SK-N-SH (cell line): ENCODE results near the gene MMP14.

Experiments
- CHD2 ChIP-seq: fragments of 150-350 bp; IDR thresholded peaks from 2 replicates; pipeline ENCODE4 v1.6.1; 2018; ENCODE audit warnings: low read length; ENCODE audit not compliant: partially characterized antibody
- CTCF ChIP-seq: fragments of 200-600 bp; sonication (generic); IDR thresholded peaks from 2 replicates; pipeline ENCODE4 v1.6.1; 2017; ENCODE audit warnings: antibody characterized with exemption, mild to moderate bottlenecking, moderate library complexity
- EP300 ChIP-seq, 2 experiments: IDR thresholded peaks; 2 replicates each; pipeline versions ENCODE4 v1.4.0 to v1.6.1; 2012; ENCODE audit warnings: borderline replicate concordance in 1 of 2, low read depth in 1 of 2, low read length in 1 of 2
- GABPA ChIP-seq: IDR thresholded peaks from 2 replicates; pipeline ENCODE4 v1.4.0; 2012; ENCODE audit warnings: low read depth, mild to moderate bottlenecking
- IRF3 ChIP-seq: fragments of 150-350 bp; IDR thresholded peaks from 2 replicates; pipeline ENCODE4 v1.6.1; 2016; ENCODE audit warnings: mild to moderate bottlenecking, low read depth, low read length
- JUND ChIP-seq: IDR thresholded peaks from 2 replicates; pipeline ENCODE4 v1.4.0; 2012
- POLR2AphosphoS5 ChIP-seq: IDR thresholded peaks from 2 replicates; pipeline ENCODE4 v1.6.1; 2012; ENCODE audit warnings: low read depth, low read length
- RAD21 ChIP-seq: IDR thresholded peaks from 2 replicates; pipeline ENCODE4 v1.6.1; 2012; ENCODE audit warnings: mild to moderate bottlenecking, low read length
- SIN3A ChIP-seq: IDR thresholded peaks from 2 replicates; pipeline ENCODE4 v1.6.1; 2012; ENCODE audit warnings: low read depth, mild to moderate bottlenecking, low read length, moderate library complexity, borderline replicate concordance
- TAF1 ChIP-seq: IDR thresholded peaks from 2 replicates; pipeline ENCODE4 v1.6.1; 2012; ENCODE audit warnings: low read depth, mild to moderate bottlenecking, low read length, moderate library complexity, borderline replicate concordance
- USF1 ChIP-seq: IDR thresholded peaks from 2 replicates; pipeline ENCODE4 v1.4.0; 2012; ENCODE audit warnings: low read depth, borderline replicate concordance
- TF ChIP-seq, protein P1 (sequence below): fragments of 150-350 bp; IDR thresholded peaks from 2 replicates; pipeline ENCODE4 v1.6.1; 2017; ENCODE audit warnings: antibody characterized with exemption, low read length, low read depth, borderline replicate concordance

DNA sequence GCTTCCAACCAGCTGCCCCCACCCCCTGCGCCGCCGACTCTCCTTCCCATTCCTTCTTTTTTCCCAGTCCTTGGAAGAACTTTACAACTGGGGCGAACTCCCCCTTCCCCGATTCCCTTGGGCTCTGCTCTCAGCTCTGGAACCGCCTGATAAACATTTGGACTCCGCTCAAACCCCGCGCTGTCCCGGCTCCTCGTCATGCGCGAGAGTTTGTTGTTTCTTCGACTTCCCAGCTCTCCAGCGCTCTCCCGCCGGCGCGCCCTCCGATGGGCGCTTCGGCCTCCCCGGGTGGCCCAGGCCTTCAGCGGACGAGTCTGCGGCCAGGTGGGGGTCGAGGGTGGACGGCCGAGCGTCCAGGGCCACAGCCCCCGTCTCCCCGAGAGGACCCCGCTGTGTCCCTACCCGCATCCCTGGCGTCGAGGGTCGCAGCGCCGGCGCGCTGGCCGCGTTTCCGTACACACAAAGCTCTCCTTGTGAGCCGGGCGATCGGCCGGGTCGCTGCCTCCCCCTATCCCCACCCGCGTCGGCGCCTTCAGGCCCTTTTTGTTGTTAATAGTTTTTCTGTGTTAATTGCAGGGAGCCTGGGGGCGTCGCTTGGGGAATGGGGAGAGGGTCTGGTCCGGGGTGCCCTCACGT, 847 bp downstream of the MMP14 start:
- TF ChIP-seq, protein P1, sequence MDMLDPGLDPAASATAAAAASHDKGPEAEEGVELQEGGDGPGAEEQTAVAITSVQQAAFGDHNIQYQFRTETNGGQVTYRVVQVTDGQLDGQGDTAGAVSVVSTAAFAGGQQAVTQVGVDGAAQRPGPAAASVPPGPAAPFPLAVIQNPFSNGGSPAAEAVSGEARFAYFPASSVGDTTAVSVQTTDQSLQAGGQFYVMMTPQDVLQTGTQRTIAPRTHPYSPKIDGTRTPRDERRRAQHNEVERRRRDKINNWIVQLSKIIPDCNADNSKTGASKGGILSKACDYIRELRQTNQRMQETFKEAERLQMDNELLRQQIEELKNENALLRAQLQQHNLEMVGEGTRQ = no peak
- TF ChIP-seq CTCF = 0 out of 2 replicates have a peak, but pooled peaks have one; percentile 8
- no peak for TF ChIP-seq POLR2AphosphoS5
- no peak for TF ChIP-seq TAF1
- no peak for TF ChIP-seq USF1
- no peak for TF ChIP-seq IRF3
- no peak for TF ChIP-seq RAD21
- no peak for TF ChIP-seq GABPA
- no peak for TF ChIP-seq CHD2
- no peak for TF ChIP-seq JUND
- TF ChIP-seq SIN3A = no peak
- TF ChIP-seq EP300 (IDR thresholded peaks at IDR 0.05; ENCODE audit: borderline replicate concordance in 1 of 2, low read depth in 1 of 2, low read length in 1 of 2) = no peak
